RPMI8226 (cell line): ENCODE results near the gene OR56A3.

Source experiments
- DNase-seq: peaks from one replicate; pipeline ENCODE4 v3.0.0-alpha.2; 2015

The OR56A3 gene

DNA sequence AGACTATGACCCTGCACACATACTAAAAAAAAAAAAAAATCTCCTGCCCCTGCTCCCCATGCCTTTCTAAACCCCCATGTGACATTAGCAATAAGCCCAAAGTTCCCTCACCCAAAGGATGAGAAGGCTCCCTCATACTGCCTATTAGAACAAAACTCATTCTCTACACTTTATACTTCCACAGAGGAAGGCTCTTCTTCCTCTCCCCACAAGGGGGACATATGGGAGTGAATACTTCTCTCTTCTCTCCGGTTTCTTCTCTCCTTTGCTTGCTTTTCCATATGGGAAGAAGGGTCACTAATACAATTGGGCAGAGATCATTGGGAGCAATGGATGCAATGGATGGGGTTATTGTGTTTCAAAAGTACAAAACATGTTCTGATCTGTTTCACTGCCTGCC lies 41.4 kb downstream of the OR56A3 start:
- DNase-seq: no peak

DNA sequence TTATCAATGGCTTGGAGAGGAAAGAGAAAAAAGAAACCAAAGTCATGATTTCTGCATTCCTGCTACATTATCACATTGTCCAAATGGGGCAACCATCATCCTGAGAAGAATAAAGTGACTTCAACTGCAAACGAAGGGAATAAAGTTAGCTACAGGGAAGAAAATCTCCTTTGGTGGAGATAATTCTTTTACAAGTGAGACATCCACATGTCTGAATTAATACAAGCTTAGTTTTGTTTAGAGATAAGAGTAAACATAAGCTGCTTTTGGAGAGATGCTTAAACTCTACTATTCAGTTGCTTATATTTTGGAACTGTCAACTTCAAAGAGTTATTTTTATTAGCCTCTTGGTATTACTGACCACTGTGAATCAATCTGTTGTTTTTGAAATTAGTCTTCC lies 44.8 kb downstream of the OR56A3 start, which contains the start of gene OR52L1:
Gene OR52L1 (minus strand): TSS at position 101 of the 400 bp plus-strand sequence. CDS start 55 bp downstream, at position 46.
- DNase-seq: no peak

DNA sequence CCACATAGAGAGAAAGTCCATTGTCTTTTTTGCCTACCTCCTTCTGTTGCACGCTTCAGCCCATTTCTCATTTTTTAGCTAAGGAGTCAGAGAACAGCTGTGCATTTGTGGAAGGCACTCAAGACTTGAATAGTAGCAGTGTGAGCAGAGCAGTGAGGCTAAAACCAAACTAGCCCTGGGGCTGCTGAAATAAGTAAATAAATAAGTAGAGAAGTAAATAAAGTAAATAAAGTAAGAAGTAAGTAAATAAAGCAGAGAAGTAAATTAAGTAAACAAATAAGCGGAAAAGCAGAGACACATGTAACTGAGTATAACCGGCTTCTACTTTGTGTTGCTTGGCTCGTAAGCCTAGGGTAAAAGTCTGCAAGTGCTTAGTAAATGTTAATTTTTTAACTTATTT lies 47.2 kb downstream of the OR56A3 start:
- no peak for DNase-seq

DNA sequence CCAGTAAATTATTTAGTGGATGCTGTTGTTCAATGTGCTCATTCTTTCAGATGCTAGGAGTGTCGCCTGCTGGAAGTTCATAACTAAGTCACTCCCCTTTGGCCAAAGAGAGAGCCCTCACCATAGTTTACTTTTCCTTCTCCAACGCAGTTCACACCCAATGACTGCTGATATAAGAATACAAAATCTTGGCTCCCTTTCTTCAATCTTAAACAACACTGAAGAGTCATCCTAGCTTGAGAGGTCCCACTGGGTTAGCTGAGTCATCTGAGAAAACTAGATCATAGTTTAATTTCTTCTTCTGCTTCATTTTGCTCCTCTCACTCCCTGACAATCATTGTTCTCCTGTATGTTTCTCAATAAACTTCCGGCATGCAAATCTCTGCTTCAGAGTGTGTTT lies 50.1 kb downstream of the OR56A3 start:
- DNase-seq: no peak

DNA sequence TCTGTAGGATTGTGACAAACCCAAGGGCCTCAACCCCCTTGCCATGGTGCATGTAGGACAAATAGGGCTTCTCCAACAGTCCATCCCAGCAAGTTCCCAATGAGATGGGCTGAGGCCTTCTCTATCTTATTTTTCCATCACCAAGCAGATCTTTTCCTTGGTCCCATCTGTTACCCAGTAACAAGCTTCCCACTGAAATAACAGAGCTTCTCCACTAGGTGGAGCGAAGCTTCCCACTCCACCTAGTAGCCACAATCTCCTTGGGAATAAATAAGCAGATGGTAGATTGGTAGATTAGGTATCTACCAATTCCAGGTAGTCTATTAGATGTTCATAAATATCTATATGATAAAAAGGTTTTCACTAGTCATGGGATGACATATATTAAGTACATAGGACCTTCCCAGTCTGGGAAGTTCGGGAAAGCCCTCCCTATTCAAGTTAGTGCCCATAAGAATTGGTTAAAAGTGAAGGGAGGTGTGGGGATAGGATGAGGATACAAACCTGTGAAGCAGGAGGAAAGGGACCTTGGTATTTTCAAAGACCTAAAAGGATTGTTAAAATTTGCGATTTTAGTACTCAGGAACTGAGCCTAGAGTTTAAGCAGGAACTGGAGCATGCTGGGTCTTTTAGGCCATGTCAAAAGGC lies 50.7 kb downstream of the OR56A3 start:
- peak; percentile 3 for DNase-seq

DNA sequence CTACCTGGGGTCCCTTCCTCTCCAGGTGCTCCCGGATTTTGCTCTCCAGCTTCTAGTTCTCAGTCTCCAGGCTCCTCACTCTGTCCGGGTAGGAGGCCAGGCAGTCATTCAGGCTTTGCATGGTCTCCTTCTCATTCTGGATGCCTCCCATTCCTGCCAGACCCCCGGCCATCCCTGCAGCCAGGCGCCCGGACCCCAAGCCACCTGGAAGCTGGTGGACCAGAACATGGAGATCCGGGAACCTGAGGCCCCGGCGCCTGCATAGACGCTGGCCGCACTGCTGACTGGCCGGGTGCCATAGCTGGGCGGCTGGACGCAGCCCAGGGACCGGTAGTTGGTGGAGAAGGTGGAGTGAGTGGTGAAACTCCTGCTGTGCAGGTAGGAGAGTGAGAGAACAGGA lies 52.7 kb downstream of the OR56A3 start:
- no peak for DNase-seq
